22Rv1 (cell line): ENCODE data around the gene LRRC59.

Experiments
- H3K27ac ChIP-seq: fragments of 450-650 bp; 2 replicates; pipeline ENCODE4 v1.5.1; 2017
- CTCF ChIP-seq: fragments of 450-650 bp; IDR thresholded peaks from 2 replicates; pipeline ENCODE4 v1.5.1; 2017; ENCODE audit warnings: mild to moderate bottlenecking
- ZFX ChIP-seq: fragments of 450-650 bp; IDR thresholded peaks from 2 replicates; pipeline ENCODE4 v1.6.1; 2017; ENCODE audit warnings: antibody characterized with exemption, borderline replicate concordance

LRRC59 gene

GRCh38 chr17:50358177-50358576 is 39.1 kb downstream of the LRRC59 start:
- TF ChIP-seq CTCF: no peak
- TF ChIP-seq ZFX: no peak
- H3K27ac ChIP-seq: no peak overlapping the region; the same call in 1 of the 2 replicates

GRCh38 chr17:50356892-50357510 is 40.3 kb downstream of the LRRC59 start:
- no peak for TF ChIP-seq ZFX
- H3K27ac ChIP-seq: no peak overlapping the region

GRCh38 chr17:50356418-50356817 is 40.9 kb downstream of the LRRC59 start:
- TF ChIP-seq CTCF (no peak), ZFX (no peak)

GRCh38 chr17:50355701-50356341 is 41.5 kb downstream of the LRRC59 start:
- no peak for TF ChIP-seq CTCF
- no peak for TF ChIP-seq ZFX
- no peak overlapping the region for H3K27ac ChIP-seq

More at GRCh38 chr17:50356418-50356817, 40.9 kb downstream of the LRRC59 start:
- H3K27ac ChIP-seq: no peak overlapping the region

- no peak for TF ChIP-seq CTCF
- no peak for TF ChIP-seq ZFX
- no peak overlapping the region for H3K27ac ChIP-seq
Measured at GRCh38 chr17:50355336-50355700, 42.0 kb downstream of the LRRC59 start.

GRCh38 chr17:50354776-50355175 is 42.5 kb downstream of the LRRC59 start:
- H3K27ac ChIP-seq: no peak overlapping the region
- TF ChIP-seq ZFX (no peak), CTCF (no peak)

GRCh38 chr17:50354198-50354597 is 43.1 kb downstream of the LRRC59 start:
- TF ChIP-seq ZFX (no peak), CTCF (no peak)
- no peak overlapping the region for H3K27ac ChIP-seq
